Retinal pigment epithelial cell (primary cell): ENCODE data around the gene ARL6IP4.
A peak's percentile ranks its signal among the peaks of the same experiment; 100 is the strongest.
"Not testable (repeated sequence)": the region's sequence is repeated elsewhere in the genome, so short reads cannot be mapped to it uniquely, and the experiment has no call there.

Experiments
- DNase-seq: peaks from one replicate; pipeline ENCODE4 v3.0.0-alpha.2; 2010; ENCODE audit warnings: low read depth
- H3K4me3 ChIP-seq: 2 replicates; pipeline ENCODE4 v1.5.1; 2011; ENCODE audit warnings: mild to moderate bottlenecking, low read length, control low read depth, moderate library complexity
- TF ChIP-seq, protein P1 (sequence below): conservative IDR thresholded peaks from 2 replicates; pipeline ENCODE4 v1.5.1; 2011; ENCODE audit warnings: low read depth, low read length, control low read depth, inconsistent platforms

Gene ARL6IP4

GRCh38 chr12:122980183-122981035, at the start of gene ARL6IP4:
ARL6IP4 (plus strand) TSS chr12:122980681; CDS start chr12:122981140, 459 bp downstream.
- TF ChIP-seq, protein P1, sequence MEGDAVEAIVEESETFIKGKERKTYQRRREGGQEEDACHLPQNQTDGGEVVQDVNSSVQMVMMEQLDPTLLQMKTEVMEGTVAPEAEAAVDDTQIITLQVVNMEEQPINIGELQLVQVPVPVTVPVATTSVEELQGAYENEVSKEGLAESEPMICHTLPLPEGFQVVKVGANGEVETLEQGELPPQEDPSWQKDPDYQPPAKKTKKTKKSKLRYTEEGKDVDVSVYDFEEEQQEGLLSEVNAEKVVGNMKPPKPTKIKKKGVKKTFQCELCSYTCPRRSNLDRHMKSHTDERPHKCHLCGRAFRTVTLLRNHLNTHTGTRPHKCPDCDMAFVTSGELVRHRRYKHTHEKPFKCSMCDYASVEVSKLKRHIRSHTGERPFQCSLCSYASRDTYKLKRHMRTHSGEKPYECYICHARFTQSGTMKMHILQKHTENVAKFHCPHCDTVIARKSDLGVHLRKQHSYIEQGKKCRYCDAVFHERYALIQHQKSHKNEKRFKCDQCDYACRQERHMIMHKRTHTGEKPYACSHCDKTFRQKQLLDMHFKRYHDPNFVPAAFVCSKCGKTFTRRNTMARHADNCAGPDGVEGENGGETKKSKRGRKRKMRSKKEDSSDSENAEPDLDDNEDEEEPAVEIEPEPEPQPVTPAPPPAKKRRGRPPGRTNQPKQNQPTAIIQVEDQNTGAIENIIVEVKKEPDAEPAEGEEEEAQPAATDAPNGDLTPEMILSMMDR: no peak
- DNase-seq: no peak
- peak within 1 kb of the TSS; percentile 80 for H3K4me3 ChIP-seq

- H3K4me3 ChIP-seq: no peak overlapping the region
- DNase-seq: no peak
- TF ChIP-seq, protein P1: no peak
Measured at GRCh38 chr12:122932207-122932606, 48.3 kb upstream of the ARL6IP4 start.

GRCh38 chr12:122934722-122935121, 45.8 kb upstream of the ARL6IP4 start:
- no peak for DNase-seq
- TF ChIP-seq, protein P1: no peak
- no peak overlapping the region for H3K4me3 ChIP-seq

DNA sequence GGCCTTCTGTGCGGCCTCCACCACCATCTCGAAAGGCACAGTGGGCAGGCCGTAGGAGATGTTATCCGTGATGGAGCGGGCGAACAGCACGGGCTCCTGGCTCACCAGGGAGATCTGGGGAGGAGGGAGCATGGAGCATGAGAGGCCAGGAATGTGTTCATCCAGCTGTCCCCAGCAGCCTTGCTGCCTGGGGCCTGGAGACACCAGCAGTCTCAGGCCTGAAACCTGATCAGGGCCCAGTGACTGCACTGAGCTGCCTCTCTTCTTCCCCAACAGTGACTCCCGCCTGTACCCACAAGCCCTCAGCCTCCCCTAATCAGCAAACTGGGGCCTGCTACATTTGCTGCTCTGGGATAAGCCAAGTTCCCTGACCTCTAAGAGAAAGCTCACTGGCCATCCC, 45.2 kb upstream of the ARL6IP4 start:
- TF ChIP-seq, protein P1: no peak
- no peak for DNase-seq
- no peak overlapping the region for H3K4me3 ChIP-seq

DNA sequence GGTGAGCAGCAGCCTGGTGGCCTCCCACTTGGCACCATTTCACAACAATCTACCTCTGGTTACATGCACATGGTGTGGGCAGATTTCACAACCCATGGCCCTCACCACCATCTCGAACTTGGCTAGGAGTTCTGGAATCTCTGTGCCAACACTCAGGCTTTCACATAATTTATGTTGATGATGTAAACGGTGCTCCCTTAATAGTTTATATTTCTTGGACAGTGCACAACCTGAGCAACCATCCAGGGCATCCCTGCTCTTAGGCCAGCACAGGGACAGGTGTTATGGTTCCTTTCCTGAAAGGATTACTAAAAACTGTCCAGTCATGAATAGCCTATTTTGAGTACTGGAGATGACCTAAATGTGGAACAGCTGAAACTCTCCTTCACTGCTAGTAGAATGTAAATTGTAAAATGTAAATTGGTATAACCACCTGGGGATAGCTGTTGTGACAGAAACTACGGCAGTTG, 42.8 kb upstream of the ARL6IP4 start:
- H3K4me3 ChIP-seq: no peak overlapping the region
- TF ChIP-seq, protein P1: no peak
- DNase-seq: no peak

- H3K4me3 ChIP-seq: no peak overlapping the region
- no peak for DNase-seq
- TF ChIP-seq, protein P1: no peak
Measured at GRCh38 chr12:122939125-122939524, 41.4 kb upstream of the ARL6IP4 start.

GRCh38 chr12:122941351-122941750, 39.1 kb upstream of the ARL6IP4 start:
- not testable (repeated sequence) for DNase-seq, H3K4me3 ChIP-seq
